Testis (tissue), 3 donors: ENCODE results near the gene SUPT3H. TPM values are rescaled to one million over a fixed set of nuclear protein-coding genes. Genes with fewer than 3 reads are reported as not detected.

Source experiments
- DNase-seq: peaks from one replicate; pipeline ENCODE4 v3.0.0-alpha.2; 2019
- H3K27ac ChIP-seq, 2 donors: fragments of 200-600 bp; sonication (generic); one replicate each; pipeline ENCODE4 v1.5.1; 2019
- H3K27me3 ChIP-seq: fragments of 200-600 bp; sonication (generic); one replicate; pipeline ENCODE4 v1.5.1; 2019
- H3K36me3 ChIP-seq: fragments of 200-600 bp; sonication (generic); one replicate; pipeline ENCODE4 v1.5.1; 2017; ENCODE audit warnings: low read depth; ENCODE audit errors: missing control alignments
- H3K4me1 ChIP-seq: fragments of 200-600 bp; sonication (generic); one replicate; pipeline ENCODE4 v1.5.1; 2019
- H3K4me3 ChIP-seq, 2 donors: fragments of 200-600 bp; sonication (generic); one replicate each; pipeline ENCODE4 v1.5.1; 2017 to 2019
- H3K9me3 ChIP-seq: fragments of 200-600 bp; sonication (generic); one replicate; pipeline ENCODE4 v1.5.1; 2017
- CTCF ChIP-seq, 3 experiments: fragments of 450-650 bp in 2 of 3; fragments of 200-600 bp in 1 of 3; sonication (generic) in 1 of 3; IDR thresholded peaks; one replicate each; pipeline ENCODE4 v1.5.1; 2016 to 2019; ENCODE audit warnings: antibody characterized with exemption in 3 of 3, mild to moderate bottlenecking in 2 of 3, moderate library complexity in 1 of 3
- POLR2A ChIP-seq: fragments of 450-650 bp; IDR thresholded peaks from one replicate; pipeline ENCODE4 v1.6.1; 2017; ENCODE audit warnings: antibody characterized with exemption, mild to moderate bottlenecking, moderate library complexity
- WGBS, 2 donors: methylation state at CpG; one replicate each; pipeline ENCODE4 v1.1.5; 2018; 5-methylcytosine and 5-hydroxymethylcytosine counted together
- intact Hi-C: fragments of 100-400 bp; cut with DNase I; formaldehyde crosslinking; loops from one replicate; pipeline ENCODE4 v1.15.1; 2023; ENCODE audit warnings: low total_unique reads
- polyA plus RNA-seq: library from polyadenylated mRNA; stranded (reverse); fragments of 350-450 nt; fragmentation: Illumina TruSeq; extraction: RNeasy Lipid Tissue Mini Kit (QIAGEN cat#74804); gene quantifications from one replicate; pipeline ENCODE4 v1.2.3, GENCODE V29; 2014; ENCODE audit warnings: low read depth, low replicate concordance; ENCODE audit not compliant: insufficient read depth
- total RNA-seq, 2 donors: library from RNA; depleted of rRNA; stranded (reverse); fragments of >200 nt; gene quantifications; one replicate each; pipeline ENCODE4 v1.2.3, GENCODE V29; 2016

Gene SUPT3H
- total and polyA plus RNA-seq, 3 donors from 2014 or later = 29.4 to 35.9 (median 30.8) TPM

GRCh38 chr6:45136495-45136894 lies 241.2 kb downstream of the SUPT3H start:
- DNase-seq = no peak
- Histone ChIP-seq H3K4me3 (no peak overlapping the region), H3K27ac (no peak overlapping the region), H3K36me3 (no peaks in the 10 kb centered on the region), H3K9me3 (no peaks in the 10 kb centered on the region), H3K4me1 (no peaks in the 10 kb centered on the region), H3K27me3 (no peaks in the 10 kb centered on the region)
- no peak for TF ChIP-seq POLR2A
- no peak for TF ChIP-seq CTCF (IDR thresholded peaks at IDR 0.05)
- intact Hi-C loops = no loop called here

GRCh38 chr6:45132658-45133294 lies 245.0 kb downstream of the SUPT3H start:
- no peak for DNase-seq
- no peaks in the 10 kb centered on the region for H3K36me3 ChIP-seq
- TF ChIP-seq POLR2A = no peak
- no peak for TF ChIP-seq CTCF (IDR thresholded peaks at IDR 0.05)
- H3K27ac ChIP-seq = no peak overlapping the region
- WGBS, 2 donors = 19 to 39% methylated on average over 1 of the region's 1 CpG
- no peaks in the 10 kb centered on the region for H3K9me3 ChIP-seq
- intact Hi-C loops = no loop called here
- no peak overlapping the region for H3K4me3 ChIP-seq
- H3K27me3 ChIP-seq = no peaks in the 10 kb centered on the region
- H3K4me1 ChIP-seq = no peaks in the 10 kb centered on the region

GRCh38 chr6:45132059-45132458 lies 245.7 kb downstream of the SUPT3H start:
- no peaks in the 10 kb centered on the region for H3K27me3 ChIP-seq
- intact Hi-C loops = no loop called here
- DNase-seq = no peak
- H3K4me3 ChIP-seq = no peak overlapping the region
- H3K4me1 ChIP-seq = no peaks in the 10 kb centered on the region
- WGBS, 2 donors = 51 to 61% methylated on average over 1 of the region's 1 CpG
- H3K36me3 ChIP-seq = no peaks in the 10 kb centered on the region
- TF ChIP-seq CTCF (IDR thresholded peaks at IDR 0.05) (no peak), POLR2A (no peak)
- no peaks in the 10 kb centered on the region for H3K9me3 ChIP-seq
- no peak overlapping the region for H3K27ac ChIP-seq

- Histone ChIP-seq H3K4me1 (no peaks in the 10 kb centered on the region), H3K36me3 (no peaks in the 10 kb centered on the region), H3K9me3 (no peaks in the 10 kb centered on the region), H3K27me3 (no peaks in the 10 kb centered on the region), H3K27ac (no peak overlapping the region), H3K4me3 (no peak overlapping the region)
- no peak for DNase-seq
- TF ChIP-seq POLR2A (no peak), CTCF (IDR thresholded peaks at IDR 0.05) (no peak)
- intact Hi-C loops = no loop called here
- 84 to 95% methylated on average over 1 of the region's 1 CpG for WGBS, 2 donors
Observed at GRCh38 chr6:45129051-45129450, 248.7 kb downstream of the SUPT3H start.

GRCh38 chr6:45127185-45127584 lies 250.5 kb downstream of the SUPT3H start:
- H3K4me3 ChIP-seq = no peak overlapping the region
- no peak overlapping the region for H3K27ac ChIP-seq
- H3K9me3 ChIP-seq = no peaks in the 10 kb centered on the region
- H3K27me3 ChIP-seq = no peaks in the 10 kb centered on the region
- no peaks in the 10 kb centered on the region for H3K4me1 ChIP-seq
- TF ChIP-seq POLR2A (no peak), CTCF (IDR thresholded peaks at IDR 0.05) (no peak)
- intact Hi-C loops = no loop called here
- no peak for DNase-seq
- H3K36me3 ChIP-seq = no peaks in the 10 kb centered on the region
- WGBS, 2 donors = 73 to 96% methylated on average over 2 of the region's 2 CpGs
